ENCODE results near the gene ATF3.

Gene ATF3

DNA sequence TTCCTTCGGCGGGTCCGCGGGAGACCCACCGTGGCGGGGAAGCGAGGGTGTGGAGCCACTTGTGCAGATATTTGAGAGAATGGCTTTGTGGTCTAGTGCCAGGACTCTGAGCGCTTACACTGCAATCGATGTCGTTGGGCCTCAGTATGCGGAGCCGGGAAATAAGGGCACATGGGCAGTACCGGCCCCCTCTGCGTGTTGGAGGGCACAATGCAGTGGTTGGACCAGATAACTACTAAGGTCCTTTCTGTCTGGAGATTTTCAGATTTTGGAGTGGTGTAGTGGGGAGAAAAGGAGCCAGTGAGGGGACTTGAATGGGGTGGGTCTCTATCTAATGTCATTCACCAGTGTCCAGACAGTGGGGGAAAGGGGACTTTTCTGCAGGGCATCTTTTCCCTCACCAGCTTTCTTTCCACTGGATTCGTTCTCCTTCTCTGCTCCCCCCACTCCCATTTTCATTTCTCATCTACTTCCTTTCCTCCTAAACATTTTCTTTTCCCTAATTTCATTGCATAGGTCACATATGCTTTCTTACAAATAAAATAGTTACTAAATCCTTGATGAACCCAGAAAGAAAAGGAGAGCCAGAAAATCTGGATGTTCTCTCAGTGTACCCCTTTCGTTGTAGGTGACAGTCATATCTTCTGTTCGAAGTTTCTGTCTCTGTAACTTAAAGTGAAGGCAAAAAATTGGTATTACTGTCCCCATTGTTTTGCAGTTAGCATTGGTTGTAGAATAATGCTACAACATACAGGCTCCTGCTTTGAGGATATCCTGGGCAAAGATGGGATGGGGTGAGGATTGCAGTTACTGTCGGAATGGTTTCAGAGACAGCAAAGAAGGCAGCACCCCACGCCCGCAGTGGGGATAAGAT lies 1.4 kb downstream of the ATF3 start:
- DNase-seq: peak; percentile 59

DNA sequence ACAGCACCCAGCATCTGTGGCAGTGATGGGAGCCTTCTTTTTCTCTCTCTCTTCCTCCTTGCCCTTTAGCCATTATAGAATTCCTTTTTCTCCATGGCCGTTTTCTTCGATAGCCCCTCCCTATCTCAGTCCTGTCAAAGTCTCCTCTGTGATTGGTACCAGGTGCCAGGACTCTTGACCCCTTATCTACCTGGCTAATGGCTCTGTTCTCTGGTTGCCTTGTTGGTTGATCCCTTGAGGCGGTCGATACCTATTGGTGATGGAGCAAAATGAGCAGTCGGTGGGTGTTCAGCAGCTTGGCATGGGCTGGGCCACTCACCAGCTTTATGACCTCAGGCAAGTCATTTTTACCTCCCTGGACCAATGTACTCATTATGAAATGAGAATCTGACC lies 2.0 kb downstream of the ATF3 start:
- no peak for DNase-seq

DNA sequence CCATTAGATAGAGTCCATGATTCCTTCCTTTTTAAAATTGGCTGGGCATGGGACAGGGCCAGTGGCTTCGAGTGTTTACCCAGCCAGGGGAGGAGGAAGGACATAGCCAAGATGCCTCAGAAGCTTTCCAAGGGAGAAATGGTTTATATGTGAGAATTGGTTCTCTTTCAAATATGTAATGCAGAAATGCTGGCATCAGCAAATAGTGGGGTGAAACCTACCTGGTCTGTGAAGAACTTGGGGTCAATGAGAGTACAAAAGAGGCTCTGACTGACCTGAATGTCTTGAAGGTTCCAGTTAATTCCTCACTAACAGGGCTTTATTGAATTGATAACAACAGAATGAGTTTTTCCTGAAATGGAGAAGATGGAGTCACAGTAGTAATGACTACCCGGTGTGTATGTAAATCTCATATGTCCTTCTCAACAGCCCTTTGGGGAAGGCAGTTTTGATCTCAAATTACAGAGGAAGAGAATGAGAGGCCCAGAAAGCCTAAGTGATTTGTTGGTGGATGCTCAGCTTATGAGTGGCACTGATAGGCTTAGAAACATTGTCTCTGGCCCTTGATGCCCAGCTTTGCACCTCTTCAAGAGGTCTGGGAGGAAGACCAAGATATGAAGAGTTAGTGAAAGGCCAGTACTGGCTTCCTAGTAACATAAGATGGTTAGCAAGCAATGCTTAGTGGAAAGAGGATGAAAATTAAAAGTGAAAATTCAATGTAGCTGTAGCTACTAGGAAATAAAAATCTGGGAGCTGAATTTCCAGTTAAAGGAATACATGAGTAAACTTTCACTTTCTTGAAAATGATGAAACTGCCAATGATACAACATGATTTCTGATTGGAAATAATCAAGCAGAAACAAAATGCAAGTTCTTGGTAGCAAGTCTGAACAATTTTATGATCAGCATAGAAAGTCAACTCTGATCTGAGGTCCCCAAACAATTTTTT lies 2.7 kb downstream of the ATF3 start:
- no peak for DNase-seq

DNA sequence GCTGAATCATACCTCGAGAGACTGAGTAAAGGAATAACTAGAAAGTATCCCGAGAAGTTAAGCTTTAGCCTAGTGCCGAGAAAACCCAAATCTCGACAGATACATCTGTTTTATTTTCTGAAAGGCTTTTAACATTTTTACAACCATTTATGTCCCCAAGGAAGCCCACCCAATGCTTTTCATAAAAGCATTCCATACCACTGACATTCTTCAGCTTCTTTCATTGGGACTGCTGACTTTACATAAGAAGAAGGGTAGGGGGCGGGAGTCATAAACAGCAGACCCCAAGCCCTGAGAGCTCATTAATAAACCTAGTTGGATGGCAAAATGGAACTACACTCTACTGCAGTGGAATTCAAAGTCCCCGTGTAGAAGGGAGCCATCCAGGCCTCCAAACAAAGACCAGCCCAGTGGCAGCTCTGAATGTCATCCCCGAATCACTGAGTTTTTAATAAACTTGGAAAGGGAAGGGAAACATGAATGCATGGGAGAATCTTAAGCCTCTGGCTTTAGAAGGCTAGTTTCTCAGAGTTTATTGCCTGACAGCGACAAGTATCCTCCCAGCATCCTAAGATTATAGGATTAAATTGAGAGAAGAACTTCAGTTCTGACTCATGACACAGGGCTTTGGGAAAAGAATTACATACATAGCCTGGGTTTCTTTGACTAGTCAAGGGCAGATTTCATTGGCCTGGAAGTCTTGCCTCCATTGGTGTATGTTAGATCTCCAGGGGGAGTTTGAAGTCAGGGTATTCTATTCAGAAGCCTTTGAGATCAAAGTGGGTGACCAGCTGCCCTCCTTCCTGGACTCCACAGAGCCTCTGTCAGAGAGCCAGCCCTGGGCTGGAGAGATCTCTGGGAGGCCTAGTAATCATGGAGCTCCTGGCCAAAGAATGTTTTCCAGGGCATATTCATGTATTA lies 3.7 kb downstream of the ATF3 start:
- DNase-seq: no peak

DNA sequence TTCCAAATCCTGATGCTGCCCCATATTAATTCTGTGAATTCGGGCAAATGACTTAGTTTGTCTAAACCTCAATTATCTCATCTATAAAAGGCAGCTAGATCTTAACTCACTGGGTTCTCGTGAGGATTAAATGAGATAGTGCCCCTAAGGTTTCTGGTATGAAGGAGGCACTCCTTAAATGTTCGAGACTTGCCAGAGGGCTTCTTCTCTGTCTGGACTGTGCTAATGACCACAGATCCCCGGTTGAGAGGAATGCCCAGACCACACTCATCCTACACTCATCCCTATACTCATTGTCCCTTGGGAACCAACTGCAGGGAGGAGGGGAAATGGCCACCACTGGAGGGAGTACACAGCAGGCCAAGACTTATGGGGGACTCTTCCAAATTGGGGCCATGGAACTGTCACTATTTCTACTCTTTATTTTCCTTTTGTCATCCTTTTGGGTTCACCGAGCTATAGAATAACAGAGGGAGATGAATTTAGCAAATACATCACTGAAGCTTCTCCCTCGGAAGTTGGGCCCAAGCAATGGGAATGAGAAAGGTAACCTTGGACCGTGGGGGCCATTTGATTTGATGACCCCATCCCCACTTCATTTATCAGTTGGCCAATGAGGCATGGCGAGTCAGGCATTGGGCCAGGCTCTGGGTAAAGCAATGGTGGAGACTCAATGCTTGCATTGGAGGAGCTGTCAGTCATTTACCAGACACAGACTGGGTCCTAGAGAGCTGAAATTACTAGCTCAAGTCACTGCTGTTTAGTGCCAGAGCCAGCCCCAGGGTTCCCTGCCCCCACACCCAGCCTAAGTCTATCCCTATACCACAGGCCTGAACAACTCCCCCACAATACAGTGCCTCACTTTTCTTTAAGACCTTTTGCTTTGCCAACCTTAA lies 5.1 kb downstream of the ATF3 start:
- DNase-seq: no peak

DNA sequence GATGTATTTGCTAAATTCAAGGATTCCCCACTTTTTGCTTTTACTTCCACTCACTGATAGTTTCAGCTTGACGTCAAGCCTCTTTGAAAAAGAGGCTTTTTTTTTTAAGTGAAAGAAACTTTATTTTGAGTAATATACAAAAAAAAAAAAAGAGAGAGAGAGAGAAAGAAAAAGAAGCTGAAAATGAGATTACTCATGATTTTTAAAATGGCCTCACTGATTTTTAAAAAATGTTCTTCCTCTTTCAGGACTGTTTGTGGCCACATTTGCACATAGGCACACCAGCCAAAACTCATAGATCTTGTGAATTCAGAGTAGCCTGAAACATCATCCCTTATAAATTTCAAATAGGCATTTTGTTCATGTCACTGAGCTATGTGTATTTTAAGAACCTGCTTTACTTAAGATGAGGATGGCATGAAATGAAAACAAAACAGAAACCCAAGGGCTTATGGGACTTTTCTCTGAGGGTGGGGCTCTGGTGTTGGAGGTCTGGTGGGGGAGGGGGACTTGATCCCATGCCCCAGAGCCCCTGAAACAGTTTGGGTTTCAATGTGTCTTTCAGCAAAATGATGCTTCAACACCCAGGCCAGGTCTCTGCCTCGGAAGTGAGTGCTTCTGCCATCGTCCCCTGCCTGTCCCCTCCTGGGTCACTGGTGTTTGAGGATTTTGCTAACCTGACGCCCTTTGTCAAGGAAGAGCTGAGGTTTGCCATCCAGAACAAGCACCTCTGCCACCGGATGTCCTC lies 6.1 kb downstream of the ATF3 start:
- no peak for DNase-seq

DNA sequence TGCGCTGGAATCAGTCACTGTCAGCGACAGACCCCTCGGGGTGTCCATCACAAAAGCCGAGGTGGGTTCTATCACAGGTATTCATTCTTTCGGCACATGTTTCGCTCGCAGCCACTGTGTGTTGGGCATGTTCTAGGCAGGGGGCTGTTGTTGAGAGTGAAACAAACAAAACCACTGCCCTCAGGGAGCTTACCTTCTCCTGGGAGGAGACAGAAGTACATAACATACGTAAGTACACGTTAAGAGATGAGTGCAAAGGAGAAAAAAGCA lies 6.6 kb downstream of the ATF3 start:
- DNase-seq: no peak

DNA sequence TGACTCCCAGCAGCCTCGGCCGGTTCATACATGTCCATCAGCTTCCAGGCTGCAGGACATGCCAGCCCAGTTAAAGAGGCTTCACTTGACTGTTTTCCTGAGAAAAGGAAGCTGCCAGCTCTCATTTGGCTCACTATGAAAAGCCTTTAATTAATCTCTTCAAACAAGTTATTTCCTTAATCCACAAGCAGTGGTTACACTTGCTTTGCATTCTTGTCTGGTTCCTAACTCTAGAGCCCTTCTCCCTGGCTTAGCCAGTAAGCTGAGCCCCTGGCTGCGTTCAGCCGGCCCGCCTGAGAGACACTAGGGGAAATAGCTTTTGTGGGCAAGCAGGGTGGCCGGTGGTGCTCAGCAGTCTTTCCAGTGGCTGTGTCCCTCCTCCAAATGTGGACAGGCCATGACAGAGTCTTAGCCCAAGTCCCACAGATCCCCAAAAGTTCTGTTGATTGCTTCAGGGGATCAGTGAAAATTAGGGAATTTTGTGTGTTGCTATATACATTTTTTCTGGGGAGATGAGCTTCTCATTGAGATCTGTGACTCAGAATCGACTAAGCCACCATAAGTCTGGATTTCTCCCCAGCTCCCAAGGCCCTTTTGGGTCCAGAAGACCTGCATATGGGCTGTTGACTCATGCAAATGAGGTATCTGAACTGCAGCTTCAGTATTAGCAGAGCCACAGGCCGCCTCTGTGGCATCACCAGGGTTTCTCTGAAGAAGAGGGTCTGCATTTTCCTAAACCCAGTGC lies 10.1 kb downstream of the ATF3 start:
- DNase-seq: no peak

DNA sequence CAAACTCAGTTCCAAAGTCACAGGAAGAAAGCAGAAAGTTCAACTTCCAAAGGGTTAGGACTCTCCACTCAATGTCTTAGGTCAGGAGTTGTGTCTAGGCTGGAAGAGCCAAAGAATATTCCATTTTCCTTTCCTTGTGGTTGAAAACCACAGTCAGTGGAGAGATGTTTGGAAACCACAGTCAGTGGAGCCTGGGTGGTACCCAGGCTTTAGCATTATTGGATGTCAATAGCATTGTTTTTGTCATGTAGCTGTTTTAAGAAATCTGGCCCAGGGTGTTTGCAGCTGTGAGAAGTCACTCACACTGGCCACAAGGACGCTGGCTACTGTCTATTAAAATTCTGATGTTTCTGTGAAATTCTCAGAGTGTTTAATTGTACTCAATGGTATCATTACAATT lies 11.7 kb downstream of the ATF3 start:
- no peak for DNase-seq

DNA sequence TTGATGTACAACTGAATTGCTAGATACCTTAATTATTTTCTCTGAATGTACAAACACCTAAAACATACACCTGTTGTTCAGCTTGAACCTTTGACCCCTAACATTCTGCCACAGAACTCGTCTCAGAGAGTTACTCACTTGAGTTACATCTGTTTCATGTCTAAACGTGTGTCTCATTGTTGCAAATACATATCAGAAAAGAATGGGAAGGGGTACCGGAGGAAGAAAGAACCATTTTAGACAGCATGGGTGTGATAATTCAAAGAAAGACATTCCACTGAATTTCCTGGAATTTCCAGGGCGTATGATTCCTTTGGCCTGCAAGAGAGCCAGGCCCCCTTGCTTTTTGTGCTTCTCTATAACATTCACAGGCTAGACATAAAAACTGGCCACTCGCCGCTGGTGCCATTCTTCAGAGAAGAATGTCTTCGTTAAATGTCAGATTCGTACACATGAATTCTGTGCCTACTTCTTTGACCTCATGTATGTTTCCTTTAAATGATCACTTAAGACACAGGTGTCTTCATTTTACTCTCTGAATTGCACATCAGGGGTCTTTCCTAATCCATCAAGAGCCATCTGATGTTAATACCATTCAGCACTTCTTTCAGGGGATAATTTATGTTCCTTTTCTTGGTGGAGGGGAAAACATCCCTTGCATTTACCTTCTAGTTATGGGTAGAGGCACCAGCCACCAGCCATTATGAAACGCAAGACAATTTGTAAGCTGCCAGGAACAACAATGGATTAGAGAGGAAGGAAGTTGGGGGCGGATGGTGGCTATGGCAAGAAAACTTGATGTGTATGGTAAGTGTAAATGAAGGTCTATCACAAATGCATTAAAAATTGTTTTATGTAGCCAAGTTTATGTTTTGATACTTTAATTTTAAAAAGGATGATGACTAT lies 12.7 kb downstream of the ATF3 start:
- peak; percentile 25 for DNase-seq

DNA sequence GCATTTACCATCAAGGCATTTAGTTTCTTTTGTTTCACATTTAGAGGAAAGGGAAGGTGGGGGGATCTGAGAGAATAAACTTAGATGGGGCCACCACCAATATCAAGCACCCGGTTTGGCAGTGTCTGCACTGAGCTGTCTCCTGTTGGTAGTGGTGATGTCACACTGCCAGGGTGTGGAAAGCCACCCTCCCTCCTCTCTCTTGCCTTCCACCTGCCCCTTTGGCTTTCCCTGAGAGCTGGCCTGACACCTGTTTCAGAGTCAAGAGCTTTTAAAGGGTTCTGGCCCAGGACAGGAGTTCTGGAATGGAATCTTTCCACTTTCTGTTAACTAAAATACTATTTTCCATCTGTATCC lies 13.4 kb downstream of the ATF3 start:
- DNase-seq: no peak

DNA sequence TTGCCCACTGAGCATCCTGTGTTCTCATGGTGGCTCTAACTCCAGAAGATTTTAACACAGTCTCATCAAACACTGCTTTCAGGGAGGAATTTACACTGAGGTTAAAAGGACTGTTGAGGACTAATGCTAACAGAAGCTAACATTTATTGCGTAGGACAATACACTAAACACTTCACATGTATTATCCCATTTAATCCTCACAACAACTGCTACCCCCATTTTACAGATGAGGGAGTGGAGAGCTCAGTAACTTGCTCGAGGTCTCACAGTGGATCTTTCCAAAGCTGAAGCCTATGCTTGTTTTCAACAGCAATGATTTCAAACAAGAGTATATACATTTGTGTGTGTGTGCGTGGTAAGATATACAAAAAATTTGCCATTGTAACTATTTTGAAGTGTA lies 13.9 kb downstream of the ATF3 start:
- DNase-seq: no peak

DNA sequence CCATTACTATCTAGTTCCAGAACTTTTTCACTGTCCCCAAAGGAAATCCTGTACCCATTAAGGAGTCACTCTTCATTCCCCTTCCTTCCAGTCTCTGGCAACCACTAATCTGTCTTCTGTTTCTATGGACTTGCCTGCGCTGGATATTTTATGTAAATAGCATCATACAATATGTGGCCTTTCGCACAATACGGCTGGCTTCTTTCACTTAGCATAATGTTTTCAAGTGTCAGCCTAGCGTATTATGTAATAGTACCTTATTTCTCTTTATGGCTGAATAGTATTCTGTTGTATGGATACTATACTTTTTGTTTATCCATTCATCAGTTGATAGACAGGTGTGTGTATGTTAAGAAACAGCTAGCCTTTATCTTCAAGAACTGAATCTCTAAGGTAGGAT lies 14.3 kb downstream of the ATF3 start:
- DNase-seq: no peak

DNA sequence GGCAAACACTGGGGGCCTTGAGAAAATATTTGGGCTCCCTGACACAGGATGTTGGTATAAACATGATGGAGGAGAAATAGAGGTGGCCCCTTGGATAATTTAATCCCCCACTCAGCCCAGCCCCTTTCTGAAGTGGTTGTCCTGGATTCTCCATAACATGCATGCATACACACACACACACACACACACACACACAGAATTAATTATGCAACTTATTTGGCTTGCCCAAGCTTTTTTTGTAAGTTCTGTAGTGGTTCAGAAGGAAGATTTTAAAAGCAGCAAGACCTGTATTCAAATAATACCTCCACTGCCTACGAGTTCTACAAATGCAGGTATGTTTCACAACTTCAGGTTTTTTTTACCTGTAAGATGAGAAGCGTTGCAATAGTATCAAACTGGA lies 15.0 kb downstream of the ATF3 start:
- DNase-seq: no peak

DNA sequence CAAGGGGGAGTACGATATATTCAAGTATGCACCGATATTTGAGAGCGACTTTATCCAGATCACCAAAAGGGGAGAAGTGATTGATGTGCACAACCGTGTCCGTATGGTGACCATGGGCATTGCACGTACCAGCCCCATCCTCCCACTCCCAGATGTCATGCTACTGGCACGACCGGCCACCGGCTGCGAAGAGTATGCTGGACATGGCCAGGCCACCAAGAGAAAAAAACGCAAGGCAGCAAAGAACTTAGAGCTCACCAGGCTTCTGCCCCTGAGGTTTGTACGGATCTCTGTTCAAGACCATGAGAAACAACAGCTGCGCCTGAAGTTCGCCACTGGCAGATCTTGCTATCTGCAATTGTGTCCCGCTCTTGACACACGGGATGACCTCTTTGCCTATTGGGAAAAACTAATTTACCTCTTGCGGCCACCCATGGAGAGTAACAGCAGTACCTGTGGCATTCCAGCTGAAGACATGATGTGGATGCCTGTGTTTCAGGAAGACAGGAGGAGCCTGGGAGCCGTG lies 16.5 kb downstream of the ATF3 start:
- no peak for DNase-seq

DNA sequence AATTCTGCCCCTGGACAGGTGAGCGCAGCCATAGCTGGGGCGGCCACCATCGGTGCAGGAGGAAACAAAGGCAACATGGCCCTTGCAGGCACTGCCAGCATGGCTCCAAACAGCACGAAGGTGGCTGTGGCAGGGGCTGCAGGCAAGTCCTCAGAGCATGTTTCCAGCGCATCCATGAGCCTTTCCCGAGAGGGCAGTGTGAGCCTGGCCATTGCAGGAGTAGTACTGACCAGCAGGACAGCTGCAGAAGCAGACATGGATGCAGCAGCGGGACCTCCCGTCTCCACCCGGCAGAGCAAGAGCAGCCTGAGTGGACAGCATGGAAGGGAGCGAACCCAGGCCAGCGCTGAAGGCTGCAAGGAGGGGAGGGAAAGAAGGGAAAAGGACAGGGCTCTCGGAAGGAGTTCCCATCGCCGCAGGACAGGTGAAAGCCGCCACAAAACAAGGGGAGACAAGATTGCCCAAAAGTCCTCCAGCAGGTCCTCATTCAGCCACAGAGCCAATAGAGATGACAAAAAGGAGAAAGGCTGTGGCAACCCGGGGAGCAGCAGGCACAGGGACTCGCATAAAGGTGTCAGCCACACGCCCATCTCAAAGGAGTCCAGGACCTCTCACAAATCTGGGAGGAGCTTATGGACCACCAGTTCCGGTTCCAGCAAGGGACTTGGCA lies 17.4 kb downstream of the ATF3 start:
- no peak for DNase-seq

DNA sequence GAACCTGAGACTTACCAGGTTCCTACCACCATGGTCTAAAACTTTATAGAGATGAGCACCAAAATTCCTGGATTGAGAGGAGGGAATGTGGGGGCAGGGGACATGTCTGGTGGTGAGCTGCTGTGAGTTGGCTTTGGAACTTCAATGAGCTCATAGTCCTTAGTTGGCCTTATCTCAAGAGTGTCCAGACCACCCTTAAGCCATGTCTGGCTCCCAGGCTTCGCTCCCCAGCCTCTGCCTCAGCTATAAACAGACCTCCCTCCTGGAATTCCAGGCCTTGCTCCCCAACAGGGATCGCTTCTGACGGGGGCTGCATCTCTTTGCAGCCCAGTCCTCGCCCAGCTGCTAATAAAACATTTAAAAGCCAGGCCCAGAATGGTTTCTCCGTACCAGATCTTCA lies 19.5 kb downstream of the ATF3 start:
- DNase-seq: no peak

DNA sequence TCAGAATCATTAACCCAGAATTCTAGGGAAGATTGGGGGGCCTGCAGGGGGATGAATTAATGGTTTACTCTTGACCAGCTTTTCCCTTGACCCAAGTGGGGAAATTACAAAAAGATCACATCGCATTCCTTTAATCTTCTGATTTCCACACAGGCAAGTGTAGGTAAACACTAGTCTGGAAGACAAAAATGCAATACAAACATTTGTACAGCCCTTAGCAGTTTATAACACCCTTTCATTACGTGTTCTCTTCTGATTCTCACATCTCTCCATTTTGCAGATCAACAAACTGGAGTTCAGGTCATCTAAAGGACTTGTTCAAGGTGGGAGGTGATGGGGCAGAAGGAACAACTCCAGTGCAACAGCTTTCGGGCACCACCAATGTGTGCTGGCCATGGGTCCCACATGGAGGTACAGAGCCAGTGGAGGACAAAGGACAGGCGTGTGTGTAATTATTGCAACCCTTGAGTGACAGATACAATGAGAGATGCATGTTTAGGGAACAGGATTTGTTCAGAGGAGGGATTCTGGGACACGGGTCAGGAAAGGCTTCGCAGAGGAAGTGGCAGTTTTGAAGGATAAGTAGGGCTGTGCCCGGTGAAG lies 20.4 kb downstream of the ATF3 start:
- DNase-seq: no peak

Data from NCI-H69 (cell line).